HepG2 (cell line): ENCODE results near the gene RAPGEFL1. TPM values are rescaled to one million over a fixed set of nuclear protein-coding genes. Genes with fewer than 3 reads are reported as not detected.
A peak's percentile ranks its signal among the peaks of the same experiment; 100 is the strongest.

Source experiments
- ARID3A ChIP-seq: IDR thresholded peaks from 2 replicates; pipeline ENCODE4 v1.6.1; 2012; ENCODE audit warnings: low read depth, low read length, improper control_type of control experiment
- BATF2 ChIP-seq: sonication (generic); formaldehyde crosslinking; IDR thresholded peaks from 2 replicates; pipeline ENCODE4 v1.8.0; 2022; ENCODE audit warnings: mild to moderate bottlenecking, missing genetic modification reagents, moderate library complexity
- BCL3 ChIP-seq: sonication (generic); formaldehyde crosslinking; IDR thresholded peaks from 2 replicates; pipeline ENCODE4 v1.5.1; 2020; ENCODE audit warnings: mild to moderate bottlenecking, missing genetic modification reagents, moderate library complexity
- DNMT3B ChIP-seq: conservative IDR thresholded peaks from 2 replicates; pipeline ENCODE4 v1.6.1; 2016; ENCODE audit warnings: missing biosample characterization, control low read depth
- DRAP1 ChIP-seq: IDR thresholded peaks from 2 replicates; pipeline ENCODE4 v1.6.1; 2016; ENCODE audit warnings: missing genetic modification reagents, missing compliant biosample characterization
- EEA1 ChIP-seq: sonication (generic); formaldehyde crosslinking; IDR thresholded peaks from 2 replicates; pipeline ENCODE4 v1.5.1; 2020; ENCODE audit warnings: mild to moderate bottlenecking, missing genetic modification reagents, borderline replicate concordance
- ETV5 ChIP-seq: IDR thresholded peaks from 2 replicates; pipeline ENCODE4 v1.6.1; 2018; ENCODE audit warnings: missing biosample characterization, missing genetic modification reagents, inconsistent platforms, borderline replicate concordance
- FLYWCH1 ChIP-seq: sonication (generic); formaldehyde crosslinking; IDR thresholded peaks from 2 replicates; pipeline ENCODE4 v1.8.1; 2023; ENCODE audit warnings: mild to moderate bottlenecking, missing genetic modification reagents
- GABPB1 ChIP-seq: IDR thresholded peaks from 2 replicates; pipeline ENCODE4 v1.6.1; 2016; ENCODE audit warnings: mild to moderate bottlenecking, missing genetic modification reagents, moderate library complexity, missing compliant biosample characterization
- MXD1 ChIP-seq: sonication (generic); formaldehyde crosslinking; IDR thresholded peaks from 2 replicates; pipeline ENCODE4 v1.4.0; 2020; ENCODE audit warnings: mild to moderate bottlenecking, missing genetic modification reagents
- NCOR1 ChIP-seq: fragments of 200-600 bp; sonication (generic); IDR thresholded peaks from 2 replicates; pipeline ENCODE4 v1.7.0; 2017; ENCODE audit warnings: antibody characterized with exemption, low read length, borderline replicate concordance
- PATZ1 ChIP-seq: sonication (generic); formaldehyde crosslinking; IDR thresholded peaks from 2 replicates; pipeline ENCODE4 v1.4.0; 2020; ENCODE audit warnings: missing genetic modification reagents
- SAFB2 ChIP-seq: sonication (generic); formaldehyde crosslinking; IDR thresholded peaks from 2 replicates; pipeline ENCODE4 v1.5.1; 2020; ENCODE audit warnings: missing genetic modification reagents, low read depth, mild to moderate bottlenecking, borderline replicate concordance
- SOX5 ChIP-seq: IDR thresholded peaks from 2 replicates; pipeline ENCODE4 v1.6.1; 2016; ENCODE audit warnings: borderline replicate concordance
- SPEN ChIP-seq: sonication (generic); formaldehyde crosslinking; IDR thresholded peaks from 2 replicates; pipeline ENCODE4 v1.5.1; 2020; ENCODE audit warnings: low read depth, mild to moderate bottlenecking, missing genetic modification reagents
- ZFP1 ChIP-seq: IDR thresholded peaks from 2 replicates; pipeline ENCODE4 v1.6.1; 2016
- ZNF333 ChIP-seq: sonication (generic); formaldehyde crosslinking; IDR thresholded peaks from 2 replicates; pipeline ENCODE4 v1.4.0; 2020; ENCODE audit warnings: mild to moderate bottlenecking, missing genetic modification reagents, borderline replicate concordance
- ZNF501 ChIP-seq: sonication (generic); formaldehyde crosslinking; IDR thresholded peaks from 2 replicates; pipeline ENCODE4 v1.5.1; 2020; ENCODE audit warnings: mild to moderate bottlenecking, moderate library complexity, missing genetic modification reagents
- ZNF616 ChIP-seq: sonication (generic); formaldehyde crosslinking; IDR thresholded peaks from 2 replicates; pipeline ENCODE4 v1.5.0; 2020; ENCODE audit warnings: low read depth, mild to moderate bottlenecking, missing genetic modification reagents
- ZNF788 ChIP-seq: sonication (generic); formaldehyde crosslinking; IDR thresholded peaks from 2 replicates; pipeline ENCODE4 v1.5.0; 2020; ENCODE audit warnings: mild to moderate bottlenecking, missing genetic modification reagents, borderline replicate concordance
- polyA plus RNA-seq, 8 experiments: library from polyadenylated mRNA; depleted of rRNA in 3 of 8; stranded (reverse) in 7 of 8; unstranded in 1 of 8; fragments of >200 nt; fragmentation: Illumina TruSeq in 4 of 8; extraction: Trizol in 4 of 8; gene quantifications; 2 replicates each; pipeline versions ENCODE4 v1.2.1 to v1.2.3, GENCODE V29; 2011 to 2016; ENCODE audit warnings: low read depth in 4 of 8, missing spikeins in 1 of 8, mixed read lengths in 1 of 8; ENCODE audit not compliant: insufficient read depth in 1 of 8
- total RNA-seq, 5 experiments: library from RNA; depleted of rRNA; stranded (reverse); fragments of >200 nt; fragmentation: Illumina TruSeq; extraction: Trizol; gene quantifications; 2 replicates each; pipeline ENCODE4 v1.2.3, GENCODE V29; 2016; ENCODE audit warnings: low read depth in 1 of 5

Gene RAPGEFL1
- total and polyA plus RNA-seq, 2 of the 13 experiments (the other 11 are each of a cell fraction or from before 2014, with no cell fraction given), result 4.5 to 7.8 TPM

GRCh38 chr17:40191237-40192208 lies 14.3 kb downstream of the RAPGEFL1 start (continued):
- TF ChIP-seq DNMT3B, result 0 out of 2 replicates have a peak, but pooled peaks have one; percentile 25
- TF ChIP-seq BATF2 (CRISPR knock-in tag), result no peak
- no peak for TF ChIP-seq MXD1 (CRISPR knock-in tag)
- peak; percentile 8; the same call in 1 of the 2 replicates for TF ChIP-seq ETV5
- no peak for TF ChIP-seq SOX5 (CRISPR knock-in tag)
- 0 out of 2 replicates have a peak, but pooled peaks have one; percentile 46 for TF ChIP-seq ZFP1 (CRISPR knock-in tag)
- TF ChIP-seq ZNF788 (CRISPR knock-in tag), result no peak; the same call in 1 of the 2 replicates
- peak; percentile 15; the same call in 1 of the 2 replicates for TF ChIP-seq BCL3
- 0 out of 2 replicates have a peak, but pooled peaks have one; percentile 44 for TF ChIP-seq SAFB2
- TF ChIP-seq ZNF501 (CRISPR knock-in tag), result peak; percentile 86
- TF ChIP-seq ARID3A, result no peak
- peak; percentile 73 for TF ChIP-seq PATZ1 (CRISPR knock-in tag)
- TF ChIP-seq EEA1 (CRISPR knock-in tag), result peak; percentile 67; the same call in 1 of the 2 replicates
- peak; percentile 40 for TF ChIP-seq SPEN
- TF ChIP-seq ZNF333 (CRISPR knock-in tag), result no peak
- TF ChIP-seq FLYWCH1 (CRISPR knock-in tag), result no peak
- no peak for TF ChIP-seq ZNF616 (CRISPR knock-in tag)
- TF ChIP-seq DRAP1 (CRISPR knock-in tag), result no peak
- TF ChIP-seq GABPB1 (CRISPR knock-in tag), result peak; percentile 37; the same call in 1 of the 2 replicates
- no peak for TF ChIP-seq NCOR1
